Fibroblast of villous mesenchyme (primary cell): Measurements from ENCODE around the gene TRIM40. TPM values are rescaled to one million over a fixed set of nuclear protein-coding genes. Genes with fewer than 3 reads are reported as not detected.

Experiments
- DNase-seq: peaks from one replicate; pipeline ENCODE4 v3.0.0-alpha.2; 2010; ENCODE audit warnings: low read depth
- H3K4me3 ChIP-seq: 2 replicates; pipeline ENCODE4 v1.5.1; 2011; ENCODE audit warnings: low read depth, mild to moderate bottlenecking, low read length
- CTCF ChIP-seq: IDR thresholded peaks from 2 replicates; pipeline ENCODE4 v1.5.1; 2012; ENCODE audit warnings: low read depth, mild to moderate bottlenecking, low read length; ENCODE audit not compliant: insufficient read depth
- total RNA-seq: library from RNA; depleted of rRNA; stranded (reverse); fragments of >200 nt; gene quantifications from 2 replicates; pipeline ENCODE4 v1.2.3, GENCODE V29; 2012

Gene TRIM40
- total RNA-seq, 1 donor: not detected

GRCh38 chr6:30160008-30160784, 24.3 kb downstream of the TRIM40 start:
- no peak overlapping the region for H3K4me3 ChIP-seq
- DNase-seq: no peak
- TF ChIP-seq CTCF: no peak

- no peak within 1 kb of the TSS for H3K4me3 ChIP-seq
- DNase-seq: no peak
- no peak for TF ChIP-seq CTCF
These were observed 25.0 kb downstream of the TRIM40 start, which contains the start of gene TRIM10 for GRCh38 chr6:30160785-30161531. Gene TRIM10 (minus strand): TSS chr6:30161211. CDS start chr6:30160858, 353 bp downstream.

GRCh38 chr6:30162265-30163089, 26.5 kb downstream of the TRIM40 start:
- H3K4me3 ChIP-seq: no peak overlapping the region
- no peak for DNase-seq
- TF ChIP-seq CTCF: no peak

- H3K4me3 ChIP-seq: no peak within 1 kb of the TSS
- TF ChIP-seq CTCF: no peak
- no peak for DNase-seq
These were observed 27.4 kb downstream of the TRIM40 start, which contains the start of gene TRIM15 for GRCh38 chr6:30163090-30163917. Gene TRIM15 (plus strand): TSS chr6:30163546. CDS start chr6:30163685, 139 bp downstream.

GRCh38 chr6:30163918-30164654, 28.1 kb downstream of the TRIM40 start:
- DNase-seq: no peak
- no peak overlapping the region for H3K4me3 ChIP-seq
- no peak for TF ChIP-seq CTCF
